ENCODE results near the gene IRS2. TPM values are rescaled to one million over a fixed set of nuclear protein-coding genes. Genes with fewer than 3 reads are reported as not detected.

The IRS2 gene
- total RNA-seq, 4 donors from 2014 or later: 52.6 to 114 (median 56.1) TPM

GRCh38 chr13:109751477-109751876 lies 34.9 kb downstream of the IRS2 start:
- WGBS, 2 donors: 93 to 98% methylated on average over 4 of the region's 4 CpGs
- no peak overlapping the region for H3K4me3 ChIP-seq (ENCODE audit: low read depth, poor library complexity, severe bottlenecking)
- no peak for DNase-seq (ENCODE audit: low spot score in 2 of 2)
- intact Hi-C loops (cut with DNase I; ENCODE audit: low total_unique reads): no loop called here
- TF ChIP-seq POLR2A (IDR thresholded peaks at IDR 0.05) (no peak), CTCF (IDR thresholded peaks at IDR 0.05) (no peak)

GRCh38 chr13:109750221-109750775 lies 36.1 kb downstream of the IRS2 start:
- H3K4me3 ChIP-seq (ENCODE audit: low read depth, poor library complexity, severe bottlenecking): no peak overlapping the region
- TF ChIP-seq POLR2A (IDR thresholded peaks at IDR 0.05) (no peak), CTCF (IDR thresholded peaks at IDR 0.05) (no peak)
- no peak for DNase-seq (ENCODE audit: low spot score in 2 of 2)
- WGBS, 2 donors: 96% methylated on average over 4 of the region's 4 CpGs
- intact Hi-C loops (cut with DNase I; ENCODE audit: low total_unique reads): no loop called here

GRCh38 chr13:109749365-109749764 lies 37.0 kb downstream of the IRS2 start:
- 77 to 81% methylated on average over 5 of the region's 5 CpGs for WGBS, 2 donors
- no peak overlapping the region for H3K4me3 ChIP-seq (ENCODE audit: low read depth, poor library complexity, severe bottlenecking)
- intact Hi-C loops (cut with DNase I; ENCODE audit: low total_unique reads): no loop called here
- TF ChIP-seq POLR2A (IDR thresholded peaks at IDR 0.05) (no peak), CTCF (IDR thresholded peaks at IDR 0.05) (no peak)
- DNase-seq (ENCODE audit: low spot score in 2 of 2): no peak

GRCh38 chr13:109748677-109749076 lies 37.7 kb downstream of the IRS2 start:
- no peak for TF ChIP-seq CTCF (IDR thresholded peaks at IDR 0.05)
- TF ChIP-seq POLR2A (IDR thresholded peaks at IDR 0.05): no peak
- intact Hi-C loops (cut with DNase I; ENCODE audit: low total_unique reads): no loop called here
- no peak overlapping the region for H3K4me3 ChIP-seq (ENCODE audit: low read depth, poor library complexity, severe bottlenecking)
- WGBS, 2 donors: 49 to 65% methylated on average over 2 of the region's 2 CpGs
- DNase-seq (ENCODE audit: low spot score in 2 of 2): no peak

GRCh38 chr13:109747524-109747923 lies 38.9 kb downstream of the IRS2 start:
- no peak for DNase-seq (ENCODE audit: low spot score in 2 of 2)
- no peak for TF ChIP-seq POLR2A (IDR thresholded peaks at IDR 0.05)
- no peak for TF ChIP-seq CTCF (IDR thresholded peaks at IDR 0.05)
- intact Hi-C loops (cut with DNase I; ENCODE audit: low total_unique reads): no loop called here
- WGBS, 2 donors: 62 to 78% methylated on average over 3 of the region's 3 CpGs
- no peak overlapping the region for H3K4me3 ChIP-seq (ENCODE audit: low read depth, poor library complexity, severe bottlenecking)

- TF ChIP-seq CTCF (IDR thresholded peaks at IDR 0.05) (no peak), POLR2A (IDR thresholded peaks at IDR 0.05) (no peak)
- WGBS, 2 donors: 94 to 95% methylated on average over 10 of the region's 10 CpGs
- no peak overlapping the region for H3K4me3 ChIP-seq (ENCODE audit: low read depth, poor library complexity, severe bottlenecking)
- intact Hi-C loops (cut with DNase I; ENCODE audit: low total_unique reads): no loop called here
- no peak for DNase-seq (ENCODE audit: low spot score in 2 of 2)
These were observed 40.0 kb downstream of the IRS2 start for GRCh38 chr13:109746364-109746763.
